HG03060 (cell line): ENCODE data around the gene PRDX4.
"Not testable (repeated sequence)": the region's sequence is repeated elsewhere in the genome, so short reads cannot be mapped to it uniquely, and the experiment has no call there.

ENCODE experiments used
- ATAC-seq: cut with Tn5 transposase; IDR thresholded peaks from one replicate; pipeline ENCODE4 v1.9.1; 2021; ENCODE audit warnings: low read depth, moderate number of reproducible peaks; ENCODE audit not compliant: unreplicated experiment

Gene PRDX4

GRCh38 chrX:23667239-23668177, at the start of gene PRDX4:
PRDX4 (plus strand) TSS chrX:23667493; CDS start chrX:23667571, 78 bp downstream.
- peak; percentile 30 for ATAC-seq

GRCh38 chrX:23621621-23622265, 45.5 kb upstream of the PRDX4 start:
- ATAC-seq = no peak

GRCh38 chrX:23623797-23624196, 43.5 kb upstream of the PRDX4 start:
- no peak for ATAC-seq

GRCh38 chrX:23626651-23627050, 40.6 kb upstream of the PRDX4 start:
- no peak for ATAC-seq

- no peak for ATAC-seq
These were observed 39.2 kb upstream of the PRDX4 start for GRCh38 chrX:23628131-23628530.

- no peak for ATAC-seq
These were observed 36.2 kb upstream of the PRDX4 start for GRCh38 chrX:23631136-23631535.

GRCh38 chrX:23633834-23634580, 33.3 kb upstream of the PRDX4 start:
- no peak for ATAC-seq

- ATAC-seq = no peak
These were observed 30.1 kb upstream of the PRDX4 start for GRCh38 chrX:23637187-23637586.

- ATAC-seq = no peak
These were observed 24.3 kb upstream of the PRDX4 start for GRCh38 chrX:23643020-23643419.

GRCh38 chrX:23644744-23645143, 22.5 kb upstream of the PRDX4 start:
- no peak for ATAC-seq

- no peak for ATAC-seq
These were observed 11.2 kb upstream of the PRDX4 start for GRCh38 chrX:23656091-23656490.

- ATAC-seq = no peak
These were observed 10.6 kb upstream of the PRDX4 start for GRCh38 chrX:23656684-23657083.

GRCh38 chrX:23659339-23659738, 8.0 kb upstream of the PRDX4 start:
- ATAC-seq = no peak

GRCh38 chrX:23660083-23660765, 7.1 kb upstream of the PRDX4 start:
- ATAC-seq = not testable (repeated sequence)

GRCh38 chrX:23660766-23661132, 6.5 kb upstream of the PRDX4 start:
- no peak for ATAC-seq

- ATAC-seq = no peak
These were observed 5.6 kb upstream of the PRDX4 start for GRCh38 chrX:23661671-23662070.

GRCh38 chrX:23662187-23662586, 5.1 kb upstream of the PRDX4 start:
- ATAC-seq = peak; percentile 36

GRCh38 chrX:23662853-23663252, 4.4 kb upstream of the PRDX4 start:
- ATAC-seq = peak; percentile 39

GRCh38 chrX:23664496-23664895, 2.8 kb upstream of the PRDX4 start:
- ATAC-seq = no peak

- ATAC-seq = no peak
These were observed 1.0 kb upstream of the PRDX4 start for GRCh38 chrX:23666282-23666681.

GRCh38 chrX:23668335-23668734, 1.0 kb downstream of the PRDX4 start:
- no peak for ATAC-seq
